ENCODE results near the gene TRAPPC2. TPM values are rescaled to one million over a fixed set of nuclear protein-coding genes. Genes with fewer than 3 reads are reported as not detected.

Gene TRAPPC2
- total and polyA plus RNA-seq, 2 of the 13 experiments (the other 11 are each of a cell fraction or from before 2014, with no cell fraction given), result 4.4 to 8.1 TPM

DNA sequence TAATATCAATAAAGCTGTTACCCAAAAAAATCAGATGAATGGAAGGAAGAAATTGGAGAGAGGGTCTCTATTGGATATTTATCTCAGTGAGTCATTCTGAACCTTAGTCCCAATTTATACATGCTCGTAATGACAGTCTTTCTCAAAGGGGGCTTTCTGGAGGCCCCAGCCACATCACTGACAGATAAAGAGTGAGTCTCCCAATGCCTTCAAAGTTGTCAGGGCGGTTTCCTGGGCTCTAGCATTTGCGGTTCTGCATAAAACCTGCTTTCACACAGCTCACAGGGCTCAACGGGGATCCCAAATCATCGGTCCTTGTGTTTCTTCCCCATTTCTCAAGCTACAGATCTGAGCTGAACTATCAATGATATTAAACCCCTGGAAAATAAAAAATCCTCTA is 64.2 kb downstream of the TRAPPC2 start:
- Histone ChIP-seq H3K27ac (ENCODE audit: extremely low read length, insufficient read depth, low read length) (no peak overlapping the region), H4K20me1 (ENCODE audit: insufficient read depth, low read length) (no peaks in the 10 kb centered on the region), H3K36me3 (replicated peaks in 1 of 2; ENCODE audit: control insufficient read depth in 1 of 2, insufficient read depth in 2 of 2, low read length in 2 of 2) (no peaks in the 10 kb centered on the region), H3K9me3 (ENCODE audit: low read length) (no peaks in the 10 kb centered on the region), H3K4me2 (ENCODE audit: low read depth, low read length) (no peak overlapping the region), H3K4me1 (ENCODE audit: insufficient read depth, low read length) (0 out of 2 replicates have a peak, but pooled peaks cover 6% of the 10 kb centered on the region), H3K27me3 (ENCODE audit: control insufficient read depth in 1 of 2, insufficient read depth in 2 of 2, low read length in 2 of 2) (no peaks in the 10 kb centered on the region), H3K4me3 (replicated peaks in 1 of 3; ENCODE audit: insufficient read depth in 1 of 3, low read depth in 2 of 3, low read length in 3 of 3) (no peak overlapping the region), H3K79me2 (ENCODE audit: insufficient read depth, low read length) (no peaks in the 10 kb centered on the region), H2AFZ (ENCODE audit: low read length) (no peak overlapping the region), H3K9ac (ENCODE audit: insufficient read depth, low read depth, low read length) (no peak overlapping the region)
- intact Hi-C loops (cut with micrococcal nuclease; ENCODE audit: unreplicated experiment), result no loop called here
- ChIA-PET POLR2A (no interaction called here), CTCF (ENCODE audit: low intra/inter-chr PET ratio, low total read pairs) (no interaction called here)
- ATAC-seq, result no peak
- no peak for FAIRE-seq
- no peak for TF ChIP-seq ZNF644 (CRISPR knock-in tag; IDR thresholded peaks at IDR 0.05; ENCODE audit: low read depth)
- TF ChIP-seq HMGA1 (CRISPR knock-in tag; conservative IDR thresholded peaks at IDR 0.05), result no peak
- TF ChIP-seq ZNF577 (CRISPR knock-in tag; IDR thresholded peaks at IDR 0.05; ENCODE audit: borderline replicate concordance, low read depth), result no peak
- no peak for TF ChIP-seq ZNF589 (CRISPR knock-in tag; conservative IDR thresholded peaks at IDR 0.05)
- no peak for TF ChIP-seq ZNF616 (CRISPR knock-in tag; IDR thresholded peaks at IDR 0.05; ENCODE audit: low read depth)
- TF ChIP-seq PHF20 (CRISPR knock-in tag; IDR thresholded peaks at IDR 0.05), result no peak
- no peak for TF ChIP-seq ZNF260 (CRISPR knock-in tag; IDR thresholded peaks at IDR 0.05; ENCODE audit: borderline replicate concordance, low read depth)
- no peak for TF ChIP-seq ZNF337 (CRISPR knock-in tag; IDR thresholded peaks at IDR 0.05; ENCODE audit: borderline replicate concordance, low read depth)
- TF ChIP-seq, protein P1, sequence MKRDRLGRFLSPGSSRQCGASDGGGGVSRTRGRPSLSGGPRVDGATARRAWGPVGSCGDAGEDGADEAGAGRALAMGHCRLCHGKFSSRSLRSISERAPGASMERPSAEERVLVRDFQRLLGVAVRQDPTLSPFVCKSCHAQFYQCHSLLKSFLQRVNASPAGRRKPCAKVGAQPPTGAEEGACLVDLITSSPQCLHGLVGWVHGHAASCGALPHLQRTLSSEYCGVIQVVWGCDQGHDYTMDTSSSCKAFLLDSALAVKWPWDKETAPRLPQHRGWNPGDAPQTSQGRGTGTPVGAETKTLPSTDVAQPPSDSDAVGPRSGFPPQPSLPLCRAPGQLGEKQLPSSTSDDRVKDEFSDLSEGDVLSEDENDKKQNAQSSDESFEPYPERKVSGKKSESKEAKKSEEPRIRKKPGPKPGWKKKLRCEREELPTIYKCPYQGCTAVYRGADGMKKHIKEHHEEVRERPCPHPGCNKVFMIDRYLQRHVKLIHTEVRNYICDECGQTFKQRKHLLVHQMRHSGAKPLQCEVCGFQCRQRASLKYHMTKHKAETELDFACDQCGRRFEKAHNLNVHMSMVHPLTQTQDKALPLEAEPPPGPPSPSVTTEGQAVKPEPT (CRISPR knock-in tag; IDR thresholded peaks at IDR 0.05; ENCODE audit: low read depth), result no peak
- no peak for TF ChIP-seq ZSCAN22 (CRISPR knock-in tag; IDR thresholded peaks at IDR 0.05)
- TF ChIP-seq, protein P2, sequence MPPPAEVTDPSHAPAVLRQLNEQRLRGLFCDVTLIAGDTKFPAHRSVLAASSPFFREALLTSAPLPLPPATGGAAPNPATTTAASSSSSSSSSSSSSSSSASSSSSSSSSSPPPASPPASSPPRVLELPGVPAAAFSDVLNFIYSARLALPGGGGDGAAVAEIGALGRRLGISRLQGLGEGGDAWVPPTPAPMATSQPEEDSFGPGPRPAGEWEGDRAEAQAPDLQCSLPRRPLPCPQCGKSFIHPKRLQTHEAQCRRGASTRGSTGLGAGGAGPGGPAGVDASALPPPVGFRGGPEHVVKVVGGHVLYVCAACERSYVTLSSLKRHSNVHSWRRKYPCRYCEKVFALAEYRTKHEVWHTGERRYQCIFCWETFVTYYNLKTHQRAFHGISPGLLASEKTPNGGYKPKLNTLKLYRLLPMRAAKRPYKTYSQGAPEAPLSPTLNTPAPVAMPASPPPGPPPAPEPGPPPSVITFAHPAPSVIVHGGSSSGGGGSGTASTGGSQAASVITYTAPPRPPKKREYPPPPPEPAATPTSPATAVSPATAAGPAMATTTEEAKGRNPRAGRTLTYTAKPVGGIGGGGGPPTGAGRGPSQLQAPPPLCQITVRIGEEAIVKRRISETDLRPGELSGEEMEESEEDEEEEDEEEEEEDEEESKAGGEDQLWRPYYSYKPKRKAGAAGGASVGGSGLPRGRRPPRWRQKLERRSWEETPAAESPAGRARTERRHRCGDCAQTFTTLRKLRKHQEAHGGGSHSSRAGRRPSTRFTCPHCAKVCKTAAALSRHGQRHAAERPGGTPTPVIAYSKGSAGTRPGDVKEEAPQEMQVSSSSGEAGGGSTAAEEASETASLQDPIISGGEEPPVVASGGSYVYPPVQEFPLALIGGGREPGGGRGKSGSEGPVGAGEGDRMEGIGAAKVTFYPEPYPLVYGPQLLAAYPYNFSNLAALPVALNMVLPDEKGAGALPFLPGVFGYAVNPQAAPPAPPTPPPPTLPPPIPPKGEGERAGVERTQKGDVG (CRISPR knock-in tag; IDR thresholded peaks at IDR 0.05; ENCODE audit: borderline replicate concordance), result no peak
- TF ChIP-seq HDAC1 (CRISPR knock-in tag; IDR thresholded peaks at IDR 0.05), result no peak
- TF ChIP-seq SRF (IDR thresholded peaks at IDR 0.05; ENCODE audit: low read depth, low read length), result no peak
- TF ChIP-seq MEF2D (CRISPR knock-in tag; IDR thresholded peaks at IDR 0.05), result no peak
- no peak for TF ChIP-seq MATR3 (CRISPR knock-in tag; IDR thresholded peaks at IDR 0.05)
- TF ChIP-seq, protein P3, sequence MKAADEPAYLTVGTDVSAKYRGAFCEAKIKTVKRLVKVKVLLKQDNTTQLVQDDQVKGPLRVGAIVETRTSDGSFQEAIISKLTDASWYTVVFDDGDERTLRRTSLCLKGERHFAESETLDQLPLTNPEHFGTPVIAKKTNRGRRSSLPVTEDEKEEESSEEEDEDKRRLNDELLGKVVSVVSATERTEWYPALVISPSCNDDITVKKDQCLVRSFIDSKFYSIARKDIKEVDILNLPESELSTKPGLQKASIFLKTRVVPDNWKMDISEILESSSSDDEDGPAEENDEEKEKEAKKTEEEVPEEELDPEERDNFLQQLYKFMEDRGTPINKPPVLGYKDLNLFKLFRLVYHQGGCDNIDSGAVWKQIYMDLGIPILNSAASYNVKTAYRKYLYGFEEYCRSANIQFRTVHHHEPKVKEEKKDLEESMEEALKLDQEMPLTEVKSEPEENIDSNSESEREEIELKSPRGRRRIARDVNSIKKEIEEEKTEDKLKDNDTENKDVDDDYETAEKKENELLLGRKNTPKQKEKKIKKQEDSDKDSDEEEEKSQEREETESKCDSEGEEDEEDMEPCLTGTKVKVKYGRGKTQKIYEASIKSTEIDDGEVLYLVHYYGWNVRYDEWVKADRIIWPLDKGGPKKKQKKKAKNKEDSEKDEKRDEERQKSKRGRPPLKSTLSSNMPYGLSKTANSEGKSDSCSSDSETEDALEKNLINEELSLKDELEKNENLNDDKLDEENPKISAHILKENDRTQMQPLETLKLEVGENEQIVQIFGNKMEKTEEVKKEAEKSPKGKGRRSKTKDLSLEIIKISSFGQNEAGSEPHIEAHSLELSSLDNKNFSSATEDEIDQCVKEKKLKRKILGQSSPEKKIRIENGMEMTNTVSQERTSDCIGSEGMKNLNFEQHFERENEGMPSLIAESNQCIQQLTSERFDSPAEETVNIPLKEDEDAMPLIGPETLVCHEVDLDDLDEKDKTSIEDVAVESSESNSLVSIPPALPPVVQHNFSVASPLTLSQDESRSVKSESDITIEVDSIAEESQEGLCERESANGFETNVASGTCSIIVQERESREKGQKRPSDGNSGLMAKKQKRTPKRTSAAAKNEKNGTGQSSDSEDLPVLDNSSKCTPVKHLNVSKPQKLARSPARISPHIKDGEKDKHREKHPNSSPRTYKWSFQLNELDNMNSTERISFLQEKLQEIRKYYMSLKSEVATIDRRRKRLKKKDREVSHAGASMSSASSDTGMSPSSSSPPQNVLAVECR (CRISPR knock-in tag; IDR thresholded peaks at IDR 0.05; ENCODE audit: borderline replicate concordance), result no peak
- TF ChIP-seq ZNF567 (CRISPR knock-in tag; IDR thresholded peaks at IDR 0.05; ENCODE audit: borderline replicate concordance), result no peak
- WGBS (ENCODE audit: low lambda C conversion rate), result 77% methylated on average over 3 of the region's 5 CpGs
- in situ Hi-C loops (cut with HindIII; ENCODE audit: extremely low pct_ligation_motif_present, low pct_unique_long_range_greater_than_20kb), result no loop called here
- DNase-seq (ENCODE audit: low spot score), result no peak
- BruUV-seq (replicated peaks), result no TSS peak
